Suppressor macrophage (primary cell): ENCODE measurements around the gene HOXA4.

ENCODE experiments used
- DNase-seq, 4 experiments: peaks; one replicate each; pipeline ENCODE4 v3.0.0-alpha.2; 2020 to 2022

Gene HOXA4

DNA sequence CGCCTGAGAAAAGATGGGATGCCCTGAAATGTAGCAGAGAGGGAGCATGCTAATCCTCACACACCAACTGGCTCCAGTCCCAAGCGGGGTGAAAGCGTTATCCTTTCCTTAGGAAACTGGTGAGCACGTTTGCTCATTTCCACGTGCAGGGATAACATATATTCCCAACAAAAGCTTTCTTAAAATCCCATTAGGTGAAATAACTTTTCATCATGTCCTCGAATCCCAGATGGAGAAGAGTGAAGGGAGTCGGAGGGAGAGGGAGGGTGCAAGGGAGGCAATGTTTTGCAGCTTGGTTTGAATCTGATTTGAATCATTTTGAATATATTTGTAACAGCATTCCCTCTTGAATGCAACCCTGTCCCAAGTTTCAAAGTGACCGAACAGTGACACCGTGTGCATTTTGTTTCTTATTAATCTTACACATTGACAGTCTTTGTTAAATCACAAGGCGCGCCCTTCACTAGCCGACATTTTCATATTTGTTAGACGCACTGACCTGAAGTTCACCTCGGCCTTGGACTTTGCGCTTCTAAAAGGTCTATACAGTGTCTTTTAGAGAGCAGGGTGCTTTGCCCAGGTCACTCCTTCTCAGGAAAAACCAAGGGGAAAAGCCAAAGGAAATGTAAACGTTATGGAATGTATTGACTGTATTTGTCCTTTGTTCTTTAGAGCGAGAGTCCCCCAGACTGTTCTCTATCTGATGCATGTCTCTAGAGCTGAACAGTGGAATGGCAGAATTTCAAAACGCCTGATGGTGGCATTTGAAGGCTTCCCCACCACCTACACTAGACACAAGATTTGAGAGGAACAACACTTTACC lies 3.1 kb upstream of the HOXA4 start:
- peak; percentile 49 to 66 (median 57) for DNase-seq

GRCh38 chr7:27132978-27133377 lies 2.4 kb upstream of the HOXA4 start:
- no peak for DNase-seq

DNA sequence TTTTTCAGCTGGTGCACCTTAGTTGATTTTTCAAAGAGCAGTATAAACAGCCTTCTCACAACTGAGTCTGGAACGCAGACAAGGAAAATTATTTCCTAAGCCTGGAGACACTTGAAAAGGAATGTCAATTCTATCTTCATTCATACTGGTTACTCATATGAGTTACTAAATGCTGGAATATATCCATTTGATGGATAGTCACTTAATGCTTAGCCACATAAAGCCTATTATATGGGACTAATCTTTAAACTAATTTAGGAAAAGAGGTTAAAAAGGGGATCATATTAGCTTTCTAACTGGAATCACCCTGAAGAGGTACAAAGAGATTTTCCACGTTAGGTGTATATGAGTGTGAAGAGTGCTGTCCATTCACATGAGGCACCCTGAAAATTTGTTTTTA lies 1.7 kb upstream of the HOXA4 start:
- DNase-seq: no peak

DNA sequence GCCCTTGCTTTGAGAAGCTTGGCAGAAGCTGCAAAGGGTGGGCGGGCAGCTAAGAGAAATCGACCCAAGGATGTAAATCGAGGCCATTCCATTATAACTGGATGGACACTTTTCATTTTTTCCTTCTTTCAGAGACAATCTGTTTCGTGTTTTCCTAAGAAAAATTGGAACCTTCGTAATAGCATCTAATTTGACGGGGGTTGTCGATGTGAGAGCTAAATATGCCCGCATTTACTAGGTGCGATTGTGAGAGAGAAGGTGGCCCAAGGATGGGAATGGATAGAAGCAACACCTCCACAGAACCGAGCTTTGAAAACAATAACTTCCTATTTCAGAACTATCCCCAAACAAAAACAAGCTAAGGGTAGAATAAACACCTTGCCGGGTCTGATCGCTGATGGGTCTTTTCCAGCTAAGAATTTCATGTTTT lies 848 bp upstream of the HOXA4 start:
- DNase-seq: no peak

GRCh38 chr7:27129729-27130539 lies 623 bp downstream of the HOXA4 start:
- DNase-seq: peak in 2 of 4 experiments; percentile 17 to 53

GRCh38 chr7:27128776-27129728 lies 1.5 kb downstream of the HOXA4 start:
- DNase-seq: no peak

DNA sequence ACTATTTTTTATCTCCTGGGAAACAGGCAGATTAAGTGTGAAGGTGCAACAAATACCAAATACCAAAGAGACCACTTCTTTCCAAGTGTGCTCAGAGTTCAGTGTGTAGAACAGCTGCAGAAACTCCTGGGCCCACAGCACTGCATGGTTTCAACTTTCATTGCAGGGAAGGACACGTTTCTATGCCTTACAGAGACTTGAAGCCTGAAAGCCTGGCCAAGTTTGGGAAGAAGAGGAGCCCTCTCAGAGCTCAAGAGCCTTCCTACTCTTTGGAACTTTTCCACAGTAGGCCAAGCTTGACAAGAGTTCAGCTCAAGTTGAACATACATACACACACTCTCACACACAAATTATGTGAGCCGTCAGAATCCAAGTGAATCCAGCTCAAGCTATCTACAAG lies 2.5 kb downstream of the HOXA4 start:
- DNase-seq: no peak

GRCh38 chr7:27126596-27127327 lies 3.8 kb downstream of the HOXA4 start:
- no peak for DNase-seq

DNA sequence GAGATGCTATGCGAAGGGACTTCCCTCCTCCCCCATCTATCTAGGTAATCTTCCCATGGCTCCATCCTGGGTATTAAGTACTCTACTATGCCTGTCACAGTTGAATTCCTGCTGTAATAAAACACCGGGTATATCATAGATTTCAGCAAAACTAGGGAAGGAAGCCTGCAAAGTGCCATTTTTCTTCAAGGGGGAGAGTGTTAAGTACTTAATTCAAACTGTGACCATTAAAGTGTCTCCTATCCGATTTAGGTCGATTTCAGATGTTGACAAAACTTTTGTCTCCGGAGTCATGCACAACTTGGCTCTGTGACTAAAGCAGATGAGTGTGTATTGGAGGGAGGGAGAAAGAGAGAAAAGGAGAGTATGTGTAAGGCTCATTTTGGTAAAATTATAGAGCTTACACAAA lies 4.6 kb downstream of the HOXA4 start:
- DNase-seq: no peak

GRCh38 chr7:27124902-27125689 lies 5.5 kb downstream of the HOXA4 start:
- no peak for DNase-seq

DNA sequence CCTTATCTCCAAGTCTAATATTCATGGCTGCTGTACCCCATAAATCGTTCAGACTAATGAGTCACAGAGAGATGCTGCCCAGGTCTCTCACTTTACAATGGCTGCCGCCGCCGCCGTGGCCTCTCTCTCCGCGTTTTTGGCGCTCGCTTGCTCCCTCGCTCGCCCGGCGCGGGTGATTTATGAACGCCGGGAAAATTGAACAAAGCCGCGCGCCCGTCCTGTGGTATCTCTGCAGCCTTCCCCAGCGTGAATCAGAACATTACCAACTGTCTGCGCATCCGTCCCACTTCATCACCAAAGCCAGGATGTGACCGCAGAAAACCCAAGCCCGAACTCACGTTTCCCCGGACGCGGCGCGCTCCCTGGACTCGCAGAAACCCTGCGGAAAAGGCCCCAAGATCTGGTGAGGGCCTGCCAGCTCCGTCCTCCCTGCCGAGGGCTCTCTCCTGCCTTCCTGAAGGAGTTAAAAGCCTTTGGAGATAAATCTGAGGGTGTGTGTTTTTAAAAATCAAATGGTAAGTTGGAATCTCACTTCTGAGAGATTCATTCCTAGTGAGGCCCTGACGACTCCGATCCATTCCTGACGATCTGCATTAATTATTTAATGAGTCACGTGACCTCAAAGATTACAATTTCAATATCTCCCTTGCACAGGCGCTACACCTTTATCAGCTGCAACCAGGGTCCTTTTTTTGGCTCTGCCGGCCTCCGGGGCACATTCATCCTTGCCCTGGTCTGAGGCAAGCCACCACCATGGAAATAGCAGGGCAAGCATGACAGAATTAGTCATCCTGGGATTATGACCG lies 6.3 kb downstream of the HOXA4 start:
- DNase-seq: no peak

- no peak for DNase-seq
These were observed 7.0 kb downstream of the HOXA4 start for GRCh38 chr7:27123477-27124053.

GRCh38 chr7:27123007-27123476 lies 7.5 kb downstream of the HOXA4 start:
- no peak for DNase-seq

- DNase-seq: no peak
These were observed 8.3 kb downstream of the HOXA4 start for GRCh38 chr7:27122077-27122910.

GRCh38 chr7:27121684-27122076 lies 8.9 kb downstream of the HOXA4 start:
- no peak for DNase-seq

- no peak for DNase-seq
These were observed 11.1 kb downstream of the HOXA4 start for GRCh38 chr7:27119412-27119911.

GRCh38 chr7:27118580-27118979 lies 12.0 kb downstream of the HOXA4 start:
- DNase-seq: no peak

DNA sequence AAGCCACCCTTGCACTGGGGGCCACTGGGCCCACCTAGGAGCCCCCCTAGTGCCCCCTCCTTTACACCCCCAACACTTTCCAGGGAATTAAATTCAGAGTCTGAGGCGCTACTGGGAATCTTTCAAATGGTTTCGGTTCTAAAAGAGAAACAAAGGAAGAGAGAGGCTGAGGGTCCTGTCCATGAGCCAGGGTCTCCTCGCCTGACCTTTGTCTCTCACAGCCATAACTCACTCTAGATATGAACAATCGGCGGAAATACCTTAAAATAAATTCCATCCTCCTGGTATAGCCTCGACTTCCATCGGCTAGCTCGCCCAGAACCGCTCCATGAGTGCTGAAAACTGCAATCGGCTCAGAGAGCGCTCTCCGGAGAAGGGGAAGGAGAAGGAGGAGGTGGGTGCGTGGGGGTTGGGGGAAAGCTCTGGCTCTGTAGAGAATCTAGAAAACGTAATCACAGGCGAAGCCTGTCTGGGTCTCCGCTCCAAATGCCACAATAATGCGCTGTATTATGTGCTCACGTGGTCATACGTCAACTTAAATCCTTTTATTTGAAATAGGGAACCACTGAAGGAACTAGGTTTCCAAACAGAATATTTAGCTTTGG lies 12.6 kb downstream of the HOXA4 start:
- DNase-seq: no peak
